Activated effector memory CD4-positive, alpha-beta T cell treated with Interleukin-2 at 50 U/mL for 16 hours (primary cell): Measurements from ENCODE around the gene GAMT.

Experiments used
- DNase-seq: peaks from one replicate; pipeline ENCODE4 v3.0.0-alpha.2; 2020

GAMT gene

GRCh38 chr19:1401138-1401888, at the start of gene GAMT:
Gene GAMT (minus strand): TSS chr19:1401542. CDS start chr19:1401476, 66 bp downstream.
- DNase-seq: peak; percentile 52

- no peak for DNase-seq
Observed at GRCh38 chr19:1449467-1450442, 48.4 kb upstream of the GAMT start, which contains the start of gene APC2. Gene APC2 (plus strand): TSS chr19:1450121. CDS start chr19:1453002, 2,881 bp downstream.

- no peak for DNase-seq
Observed at GRCh38 chr19:1447944-1448343, 46.6 kb upstream of the GAMT start.

- no peak for DNase-seq
Observed at GRCh38 chr19:1447504-1447903, 46.2 kb upstream of the GAMT start.

- DNase-seq: no peak
Observed at GRCh38 chr19:1446713-1447481, 45.6 kb upstream of the GAMT start.

- DNase-seq: no peak
Observed at GRCh38 chr19:1445932-1446712, 44.8 kb upstream of the GAMT start.

GRCh38 chr19:1445185-1445931, 44.0 kb upstream of the GAMT start:
- DNase-seq: peak; percentile 74

- DNase-seq: no peak
Observed at GRCh38 chr19:1441677-1442438, 40.5 kb upstream of the GAMT start.

- no peak for DNase-seq
Observed at GRCh38 chr19:1441022-1441426, 39.7 kb upstream of the GAMT start.

GRCh38 chr19:1440418-1440801, 39.1 kb upstream of the GAMT start:
- DNase-seq: no peak

GRCh38 chr19:1439525-1440417, 38.4 kb upstream of the GAMT start:
- DNase-seq: peak; percentile 10

- no peak for DNase-seq
Observed at GRCh38 chr19:1438933-1439354, 37.6 kb upstream of the GAMT start.

- DNase-seq: peak; percentile 92
Observed at GRCh38 chr19:1438035-1438932, 36.9 kb upstream of the GAMT start, which contains the start of gene RPS15. Gene RPS15 (plus strand): TSS chr19:1438396. CDS start chr19:1438426, 30 bp downstream.

- DNase-seq: no peak
Observed at GRCh38 chr19:1437609-1438008, 36.3 kb upstream of the GAMT start.

- DNase-seq: no peak
Observed at GRCh38 chr19:1435378-1435989, 34.1 kb upstream of the GAMT start.

GRCh38 chr19:1434577-1435060, 33.3 kb upstream of the GAMT start:
- DNase-seq: no peak

- DNase-seq: no peak
Observed at GRCh38 chr19:1434040-1434366, 32.7 kb upstream of the GAMT start.
